HG03565 (cell line): ENCODE results near the gene FAM114A1.
"Not testable (repeated sequence)": the region's sequence is repeated elsewhere in the genome, so short reads cannot be mapped to it uniquely, and the experiment has no call there.

Source experiments
- ATAC-seq: cut with Tn5 transposase; IDR thresholded peaks from one replicate; pipeline ENCODE4 v1.9.1; 2021; ENCODE audit warnings: mild to moderate bottlenecking, moderate library complexity; ENCODE audit not compliant: unreplicated experiment

The FAM114A1 gene

DNA sequence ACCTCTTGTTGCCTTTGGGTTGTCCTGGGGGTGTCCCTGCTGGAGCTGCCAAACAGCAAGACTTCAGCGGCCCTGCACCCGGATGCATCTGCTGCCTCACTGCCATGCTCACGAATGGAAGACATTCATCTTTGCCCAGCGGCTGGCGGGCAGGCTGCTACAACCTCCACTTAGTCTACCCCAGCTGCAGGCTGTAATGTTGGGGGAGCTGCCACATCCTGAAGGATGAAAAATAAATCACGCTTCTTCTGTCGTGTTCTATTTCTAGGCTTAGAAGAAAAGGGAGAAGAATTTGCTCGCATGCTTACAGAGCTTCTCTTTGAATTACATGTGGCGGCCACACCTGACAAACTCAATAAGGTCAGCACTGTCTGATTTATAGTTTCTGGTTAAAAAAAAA lies 61.4 kb downstream of the FAM114A1 start:
- ATAC-seq, result no peak

GRCh38 chr4:38930204-38930603 lies 62.6 kb downstream of the FAM114A1 start:
- no peak for ATAC-seq

DNA sequence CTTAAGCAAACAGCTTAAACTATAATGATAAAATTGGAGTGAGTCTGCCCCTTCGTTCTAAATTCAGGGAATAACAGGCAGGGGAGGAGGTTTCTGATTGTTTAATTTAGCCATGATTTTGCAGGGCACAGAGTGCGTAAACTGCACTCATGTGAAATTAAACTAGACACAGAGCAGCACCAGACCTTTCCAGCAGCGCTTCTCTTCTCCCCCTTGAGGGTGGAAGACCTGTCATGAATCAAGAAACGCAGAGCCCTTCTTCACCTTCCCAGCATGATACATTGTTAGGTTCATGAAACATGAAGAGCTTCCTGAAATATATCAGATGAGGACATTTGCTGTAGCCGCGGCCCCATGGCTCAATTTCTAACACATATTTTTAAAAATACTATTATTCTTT lies 63.1 kb downstream of the FAM114A1 start:
- no peak for ATAC-seq

DNA sequence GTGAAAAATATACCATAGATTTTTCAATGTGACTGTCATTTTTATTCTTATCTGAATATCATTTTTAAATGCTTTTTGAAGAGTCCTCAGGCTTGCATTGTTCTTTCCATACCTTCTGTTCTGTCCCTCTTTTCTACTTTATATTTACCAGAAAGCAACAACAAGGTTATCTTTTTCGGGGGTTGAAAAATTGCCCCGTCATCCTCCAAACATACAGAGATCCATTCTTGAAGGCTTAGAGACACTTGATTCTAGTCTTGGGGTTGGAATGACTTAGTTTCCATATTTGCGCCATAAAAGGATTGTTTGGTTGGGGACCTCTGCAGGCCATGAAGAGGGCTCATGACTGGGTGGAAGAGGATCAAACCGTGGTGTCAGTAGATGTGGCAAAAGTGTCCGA lies 63.5 kb downstream of the FAM114A1 start:
- ATAC-seq, result no peak

DNA sequence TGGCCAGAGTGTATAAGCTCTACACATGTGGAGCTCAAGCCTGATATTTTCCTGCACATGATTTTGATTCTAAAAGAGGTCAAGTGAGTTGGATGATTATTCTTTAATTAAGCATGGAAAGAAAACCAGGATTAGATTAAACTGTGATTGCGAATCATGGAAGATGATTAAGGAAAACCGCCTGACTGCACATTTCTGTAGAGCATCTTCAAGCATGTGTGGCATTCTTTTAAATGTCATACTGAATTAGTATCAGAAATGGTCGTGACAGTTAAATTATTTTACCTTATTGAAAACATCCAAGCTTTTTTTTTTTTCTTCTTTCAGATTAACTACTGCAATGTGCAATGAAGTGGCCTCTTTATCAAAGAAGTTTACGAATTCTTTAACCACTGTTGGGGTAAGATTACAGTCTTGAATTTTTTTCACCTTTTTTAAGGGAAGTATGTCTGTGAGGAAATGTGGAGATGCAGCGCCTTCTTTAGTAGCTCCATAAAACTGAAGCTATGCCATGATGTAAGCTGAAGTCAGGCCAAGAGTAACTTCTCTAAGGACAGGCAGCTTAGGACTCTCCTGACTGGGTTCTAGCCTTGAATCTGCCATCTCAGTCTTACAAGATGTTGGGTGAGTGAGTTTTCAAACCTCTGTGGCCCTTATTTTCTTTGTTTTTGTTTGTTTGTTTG lies 67.9 kb downstream of the FAM114A1 start:
- ATAC-seq, result no peak

DNA sequence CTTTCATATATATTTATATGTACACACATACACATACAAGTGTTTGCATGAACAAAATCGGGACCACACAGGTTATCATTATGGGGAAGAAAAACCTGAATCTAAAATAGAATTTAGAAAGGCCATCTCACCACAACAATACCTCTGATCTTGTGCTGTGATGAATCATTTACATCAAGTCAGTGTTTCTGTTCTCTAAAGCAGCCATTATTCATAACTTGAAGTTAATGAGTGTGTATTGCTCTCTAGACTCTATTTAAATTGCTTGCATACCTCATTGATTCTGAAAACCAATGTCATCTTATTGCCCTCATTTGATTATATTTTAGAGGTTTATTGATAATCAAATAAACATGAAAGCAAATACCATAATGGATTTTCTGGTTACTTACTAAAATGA lies 71.6 kb downstream of the FAM114A1 start:
- peak; percentile 90 for ATAC-seq

- ATAC-seq, result no peak
Measured at GRCh38 chr4:38940476-38940875, 72.9 kb downstream of the FAM114A1 start.

DNA sequence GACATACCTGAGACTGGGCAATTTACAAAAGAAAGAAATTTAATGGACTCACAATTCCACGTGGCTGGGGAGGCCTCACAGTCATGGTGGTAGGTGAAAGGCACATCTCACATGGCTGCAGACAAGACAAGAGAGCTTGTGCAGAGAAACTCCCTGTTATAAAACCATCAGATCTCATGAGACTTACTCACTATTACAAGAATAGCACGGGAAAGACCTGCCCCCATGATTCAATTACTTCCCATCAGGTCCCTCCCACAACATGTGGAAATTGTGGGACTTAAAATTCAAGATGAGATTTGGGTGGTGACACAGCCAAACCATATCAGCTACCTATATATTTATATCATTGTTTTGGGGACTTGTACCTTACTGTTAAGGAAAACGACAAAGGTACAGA lies 74.3 kb downstream of the FAM114A1 start:
- not testable (repeated sequence) for ATAC-seq

- ATAC-seq, result no peak
Measured at GRCh38 chr4:38943343-38943742, 75.7 kb downstream of the FAM114A1 start.

DNA sequence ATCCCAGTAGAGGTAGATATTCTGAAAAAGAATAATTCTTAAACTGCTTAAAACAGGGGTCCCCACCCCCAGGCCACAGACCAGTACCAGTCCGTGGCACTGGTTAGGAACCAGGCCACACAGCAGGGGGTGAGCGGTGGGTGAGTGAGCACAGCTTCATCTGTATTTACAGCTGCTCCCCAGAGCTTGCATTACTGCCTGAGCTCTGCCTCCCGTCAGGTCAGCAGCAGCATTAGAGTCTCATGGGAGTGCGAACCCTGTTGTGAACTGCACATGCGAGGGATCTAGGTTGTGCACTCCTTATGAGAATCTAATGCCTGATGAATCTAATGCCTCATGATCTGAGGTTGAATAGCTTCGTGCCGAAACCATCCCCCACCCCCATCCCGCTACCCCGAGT lies 76.8 kb downstream of the FAM114A1 start:
- no peak for ATAC-seq

GRCh38 chr4:38946919-38947318 lies 79.3 kb downstream of the FAM114A1 start:
- no peak for ATAC-seq

GRCh38 chr4:38948551-38948950 lies 80.9 kb downstream of the FAM114A1 start:
- ATAC-seq, result no peak

- no peak for ATAC-seq
Measured at GRCh38 chr4:38949411-38950051, 81.9 kb downstream of the FAM114A1 start.

DNA sequence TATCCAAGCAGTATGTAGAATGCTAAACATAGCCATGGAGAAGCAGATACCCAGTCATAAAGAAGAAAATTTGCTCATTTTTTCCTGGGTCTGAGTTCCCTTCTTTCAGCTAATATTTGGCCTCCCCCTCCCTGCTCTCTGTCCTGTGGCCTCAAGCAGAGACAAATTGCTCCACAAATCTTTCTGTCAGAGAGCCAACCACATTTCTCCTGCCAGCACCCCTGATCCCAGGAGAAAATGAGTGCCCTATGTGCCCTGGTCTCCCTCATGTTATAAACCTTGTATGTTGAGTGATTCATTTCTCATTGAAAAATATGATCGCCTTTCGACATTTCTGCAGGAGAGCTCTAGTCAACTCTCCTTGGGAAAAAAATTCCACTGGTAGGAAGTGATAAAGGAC lies 82.6 kb downstream of the FAM114A1 start:
- ATAC-seq, result no peak

DNA sequence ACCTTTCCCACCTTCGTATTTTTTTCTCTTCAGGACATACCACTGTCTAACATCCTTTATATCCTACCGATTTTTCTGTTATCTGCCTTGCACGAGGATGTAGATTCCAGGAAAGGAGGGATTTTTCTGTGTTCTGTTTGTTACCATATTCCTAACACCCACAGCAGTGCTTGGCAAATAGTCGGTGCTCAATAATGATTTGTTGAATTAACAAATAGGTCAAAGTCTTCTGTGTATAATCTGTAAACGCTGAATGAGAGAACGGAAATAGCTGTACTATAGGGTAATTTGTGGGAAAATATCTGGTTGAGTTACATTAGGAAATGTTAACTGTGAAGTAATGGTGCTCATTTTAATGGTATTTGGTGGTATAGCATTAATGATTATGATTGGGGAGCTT lies 83.1 kb downstream of the FAM114A1 start:
- no peak for ATAC-seq

DNA sequence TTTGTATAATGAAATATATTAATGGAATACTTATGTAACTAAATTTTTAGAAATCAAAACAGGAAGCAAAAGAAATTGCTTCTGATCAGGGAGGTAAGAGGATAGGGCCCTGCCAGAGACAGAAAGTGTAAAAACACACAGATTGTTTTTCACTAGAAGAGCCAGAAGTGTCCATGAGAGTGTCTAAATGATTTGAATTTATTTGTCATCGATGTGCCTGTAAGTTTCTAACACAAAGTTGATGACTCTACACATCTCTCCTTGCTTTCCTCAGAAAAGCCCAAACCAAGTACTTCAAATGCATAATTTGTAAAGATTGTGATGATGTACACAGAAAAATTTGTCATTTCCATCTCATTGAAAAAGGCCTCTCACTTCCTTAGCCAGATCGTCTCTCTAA lies 84.0 kb downstream of the FAM114A1 start:
- ATAC-seq, result no peak

DNA sequence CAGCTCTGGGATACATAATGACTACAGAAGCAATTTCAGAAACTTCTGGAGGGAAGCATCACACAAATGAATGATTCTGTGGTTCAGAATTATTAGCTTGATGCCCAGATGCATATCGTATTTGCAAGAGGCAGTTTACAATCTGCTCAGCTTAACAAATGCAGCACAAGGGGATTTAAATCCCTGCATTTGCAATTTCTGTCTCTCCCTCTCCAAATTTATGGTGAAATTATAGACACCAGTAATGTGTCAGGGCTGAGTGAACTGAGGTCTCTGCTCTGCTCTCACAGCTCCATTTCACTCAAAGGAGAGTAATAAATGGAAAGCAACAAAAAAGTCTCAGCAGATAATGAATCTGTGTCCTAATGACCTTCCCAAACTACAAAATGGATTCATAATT lies 84.4 kb downstream of the FAM114A1 start:
- no peak for ATAC-seq

DNA sequence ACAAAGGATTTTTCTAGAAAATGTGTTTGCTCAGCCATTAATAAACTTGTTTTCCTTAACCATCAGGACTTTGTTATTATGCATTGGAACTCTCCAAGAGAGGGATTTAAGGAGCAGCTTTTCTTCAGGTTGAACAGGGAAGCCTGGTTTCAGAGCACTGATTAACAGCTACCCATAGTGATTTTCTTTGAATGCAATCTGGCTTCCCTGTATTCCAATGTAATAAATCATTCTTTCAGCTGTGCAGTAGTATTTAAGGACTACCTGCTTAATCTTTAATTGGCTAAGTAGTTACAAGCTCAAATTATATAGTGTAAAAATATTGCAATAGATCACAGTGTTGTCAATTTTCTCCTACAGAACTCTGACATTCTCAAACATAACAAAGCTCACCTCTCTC lies 87.1 kb downstream of the FAM114A1 start:
- no peak for ATAC-seq

DNA sequence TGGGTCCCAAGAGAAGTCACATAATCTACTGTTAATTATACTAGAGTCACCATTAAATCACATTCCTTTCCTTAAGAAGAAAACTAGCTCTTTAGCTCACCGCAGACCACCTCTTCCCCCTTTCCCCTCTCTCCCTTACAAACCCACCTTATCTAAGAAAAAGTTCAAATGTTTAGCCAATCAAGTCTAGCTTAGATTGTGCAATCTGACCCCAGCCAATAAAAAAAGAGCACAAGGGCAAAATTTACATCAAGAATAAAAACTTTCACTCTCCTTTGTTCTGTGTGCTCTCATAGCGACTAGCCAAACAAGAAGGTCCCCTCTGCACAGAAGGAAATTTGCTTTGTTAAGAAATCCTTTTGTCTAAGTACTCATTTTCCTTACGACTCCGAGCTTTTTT lies 88.4 kb downstream of the FAM114A1 start:
- no peak for ATAC-seq

- no peak for ATAC-seq
Measured at GRCh38 chr4:38957261-38957815, 89.7 kb downstream of the FAM114A1 start.

DNA sequence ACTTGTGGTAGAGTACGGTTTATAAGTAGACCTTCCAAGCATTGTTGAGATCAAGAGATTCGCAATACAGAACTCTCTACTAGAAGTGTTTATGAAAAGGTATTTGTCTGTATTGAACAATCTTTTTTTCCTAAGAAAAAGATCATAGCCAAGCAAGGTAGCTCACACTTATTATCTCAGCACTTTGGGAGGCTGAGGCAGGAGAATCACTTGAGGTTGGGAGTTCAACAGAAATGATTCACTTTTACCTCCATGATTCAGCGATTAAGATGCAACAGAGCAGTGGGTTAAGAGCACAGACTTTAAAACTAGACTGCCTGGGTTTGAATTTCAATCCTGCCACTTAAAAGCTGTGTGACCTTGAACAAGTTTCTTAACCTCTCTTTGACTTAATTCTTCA lies 90.3 kb downstream of the FAM114A1 start:
- no peak for ATAC-seq

DNA sequence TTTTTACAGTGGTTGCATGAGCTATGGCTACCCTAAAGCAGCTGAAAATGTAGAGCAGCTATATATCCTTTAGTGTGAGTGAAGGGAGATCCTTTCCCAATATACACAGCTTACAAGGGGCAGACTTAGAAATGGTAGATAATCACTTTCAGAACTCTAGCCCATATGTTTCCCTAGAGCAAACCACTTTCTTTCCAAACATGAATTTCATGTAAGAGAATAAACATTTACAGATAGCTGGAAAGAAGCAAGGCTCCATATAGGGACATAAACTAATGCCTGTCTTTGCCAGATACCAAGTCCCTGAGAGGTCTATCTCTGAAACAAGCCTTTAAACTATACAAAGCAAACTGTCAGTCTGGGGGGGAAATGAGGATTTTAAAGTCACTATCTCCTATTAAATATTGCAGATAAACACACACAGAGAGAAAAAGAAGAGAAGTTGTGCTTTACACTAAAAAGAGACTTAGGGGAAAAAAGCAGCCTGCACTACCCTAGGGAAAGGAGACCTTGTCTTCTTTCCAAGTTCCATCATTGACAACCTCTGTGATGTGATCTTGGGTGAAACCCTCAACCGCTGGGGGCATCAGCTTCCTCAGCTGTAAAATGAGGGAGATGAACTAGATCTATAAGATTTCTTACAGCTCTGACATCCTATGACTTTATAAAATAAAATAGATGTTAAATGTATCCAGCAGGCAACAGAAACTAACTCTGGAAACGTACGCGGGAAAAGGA lies 91.0 kb downstream of the FAM114A1 start:
- no peak for ATAC-seq
